SK-N-MC (cell line): ENCODE measurements around the gene MACROH2A1.

Experiments
- EZH2 ChIP-seq: fragments of 200-600 bp; sonication (generic); IDR thresholded peaks from one replicate; pipeline ENCODE4 v1.6.1; 2017; ENCODE audit warnings: antibody characterized with exemption
- POLR2AphosphoS5 ChIP-seq: IDR thresholded peaks from 2 replicates; pipeline ENCODE4 v1.6.1; 2012; ENCODE audit warnings: mild to moderate bottlenecking, low read depth, low read length, borderline replicate concordance

DNA sequence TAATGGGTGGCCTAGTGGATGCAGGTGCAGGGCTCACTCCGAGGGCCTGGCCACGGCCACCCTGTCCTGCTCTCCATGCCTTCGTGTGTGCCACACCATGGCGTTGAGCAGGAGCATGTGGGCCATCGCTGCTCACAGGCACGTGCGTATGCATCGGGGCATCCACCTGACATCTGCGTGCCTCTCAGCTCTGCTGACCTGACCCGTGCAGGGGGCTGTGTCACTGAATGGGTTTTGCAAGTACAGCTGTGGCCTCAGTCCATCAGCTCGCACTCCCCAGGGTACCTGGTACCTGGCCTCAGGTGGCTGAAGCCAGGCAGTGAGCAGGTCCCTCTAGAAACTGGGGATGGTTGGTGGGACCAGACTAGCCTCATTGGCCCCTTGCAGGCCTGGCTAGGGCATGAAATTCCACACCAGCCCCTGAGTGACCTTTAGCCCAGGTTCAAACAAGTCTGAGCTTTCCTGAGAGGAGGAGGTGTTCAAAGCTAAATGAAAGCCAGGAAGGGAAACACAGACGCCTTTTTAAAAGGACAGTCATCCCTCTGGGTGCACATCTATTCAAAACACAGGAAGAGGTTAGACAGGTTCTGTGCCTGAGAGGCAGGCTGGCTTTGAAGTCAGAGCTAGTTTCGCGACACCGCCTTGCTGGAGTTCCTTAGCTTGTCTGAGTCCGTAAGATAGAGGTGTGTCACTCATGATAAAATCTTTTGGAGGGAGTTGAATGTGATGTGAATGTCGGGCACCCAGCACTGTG, 74.0 kb downstream of the MACROH2A1 start:
- no peak for TF ChIP-seq EZH2
- TF ChIP-seq POLR2AphosphoS5 = no peak
